Measurements from ENCODE around the gene ANGEL1. TPM values are rescaled to one million over a fixed set of nuclear protein-coding genes. Genes with fewer than 3 reads are reported as not detected.

Gene ANGEL1
- total and polyA plus RNA-seq, 9 of the 15 experiments (the other 6 are each of a cell fraction or from before 2014, with no cell fraction given) = 2.1 to 22.2 (median 7.3) TPM

- TF ChIP-seq ZBTB5 (IDR thresholded peaks at IDR 0.05) (no peak), E2F3 (CRISPR knock-in tag; IDR thresholded peaks at IDR 0.05) (no peak), MITF (IDR thresholded peaks at IDR 0.05) (no peak), CC2D1A (IDR thresholded peaks at IDR 0.05) (no peak), UBTF (IDR thresholded peaks at IDR 0.05; ENCODE audit: borderline replicate concordance in 1 of 2, low read depth in 2 of 2, low read length in 2 of 2) (peak; percentile 38 to 66; a peak in 1 of 4 replicates), CBFA2T2 (conservative IDR thresholded peaks at IDR 0.05) (no peak), ZNF347 (CRISPR knock-in tag; IDR thresholded peaks at IDR 0.05; ENCODE audit: low read depth) (no peak), FOSL1 (tag; conservative IDR thresholded peaks at IDR 0.05) (no peak), TOE1 (IDR thresholded peaks at IDR 0.05; ENCODE audit: borderline replicate concordance) (no peak), TOE1 (CRISPR knock-in tag; IDR thresholded peaks at IDR 0.05; ENCODE audit: borderline replicate concordance, low read depth) (no peak), L3MBTL2 (IDR thresholded peaks at IDR 0.05) (0 out of 2 replicates have a peak, but pooled peaks have one; percentile 22), FOXK2 (conservative IDR thresholded peaks at IDR 0.05 in 1 of 2, IDR thresholded peaks at IDR 0.05 in 1 of 2; ENCODE audit: low read depth in 2 of 2) (no peak), ERF (CRISPR knock-in tag; IDR thresholded peaks at IDR 0.05) (no peak), DPF2 (IDR thresholded peaks at IDR 0.05) (no peak), KLF6 (CRISPR knock-in tag; IDR thresholded peaks at IDR 0.05; ENCODE audit: borderline replicate concordance) (no peak)
These were observed 51.3 kb downstream of the ANGEL1 start, which contains the start of gene VASH1 (continued) for GRCh38 chr14:76761136-76761959.

All from K562 (cell line).